Neural cell (in vitro differentiated cells): ENCODE measurements around the gene VSIG10L2. TPM values are rescaled to one million over a fixed set of nuclear protein-coding genes. Genes with fewer than 3 reads are reported as not detected.

Experiments
- H2AFZ ChIP-seq: fragments of 200-600, 300-800 bp; sonication (generic), shearing (Covaris generic); 2 replicates; pipeline ENCODE4 v1.6.0; 2014; ENCODE audit warnings: low read depth, mild to moderate bottlenecking, antibody characterized with exemption, low read length, moderate library complexity
- H3F3A ChIP-seq: fragments of 200-600 bp; shearing (Covaris generic); 2 replicates; pipeline ENCODE4 v1.6.1; 2016; ENCODE audit warnings: mild to moderate bottlenecking, moderate library complexity, mixed read lengths, antibody characterized with exemption, low read length; ENCODE audit not compliant: insufficient read depth, poor library complexity, severe bottlenecking
- H3K27ac ChIP-seq: fragments of 200-600, 300-800 bp; sonication (generic), shearing (Covaris generic); 2 replicates; pipeline ENCODE4 v1.5.1; 2014; ENCODE audit warnings: mild to moderate bottlenecking, low read length, moderate library complexity
- H3K27me3 ChIP-seq: fragments of 300-800, 200-600 bp; sonication (generic), shearing (Covaris generic); 2 replicates; pipeline ENCODE4 v1.6.0; 2014; ENCODE audit warnings: mild to moderate bottlenecking, low read depth, low read length, moderate library complexity; ENCODE audit not compliant: insufficient read depth
- H3K36me3 ChIP-seq: fragments of 300-800, 200-600 bp; sonication (generic), shearing (Covaris generic); 2 replicates; pipeline ENCODE4 v1.5.1; 2014; ENCODE audit warnings: mild to moderate bottlenecking, antibody characterized with exemption, low read length, moderate library complexity; ENCODE audit not compliant: insufficient read depth
- H3K4me2 ChIP-seq: fragments of 300-800, 200-600 bp; sonication (generic), shearing (Covaris generic); 2 replicates; pipeline ENCODE4 v1.6.0; 2014; ENCODE audit warnings: mild to moderate bottlenecking, low read length
- H3K4me3 ChIP-seq: fragments of 300-800, 200-600 bp; sonication (generic), shearing (Covaris generic); 2 replicates; pipeline ENCODE4 v1.5.1; 2014; ENCODE audit warnings: mild to moderate bottlenecking, low read length, moderate library complexity
- H3K79me2 ChIP-seq: fragments of 200-600 bp; shearing (Covaris generic); replicated peaks from 2 replicates; pipeline ENCODE4 v1.6.0; 2014; ENCODE audit warnings: mild to moderate bottlenecking, low read length, moderate library complexity; ENCODE audit not compliant: insufficient read depth
- H3K9ac ChIP-seq: fragments of 300-800, 200-600 bp; sonication (generic), shearing (Covaris generic); 2 replicates; pipeline ENCODE4 v1.6.1; 2016; ENCODE audit warnings: mild to moderate bottlenecking, low read length, mixed read lengths
- H3K9me2 ChIP-seq: fragments of 200-600 bp; shearing (Covaris generic); 2 replicates; pipeline ENCODE4 v1.6.1; 2016; ENCODE audit warnings: mild to moderate bottlenecking, low read length, mixed read lengths; ENCODE audit not compliant: insufficient read depth
- H3K9me3 ChIP-seq: fragments of 200-600, 300-800 bp; sonication (generic), shearing (Covaris generic); 2 replicates; pipeline ENCODE4 v1.6.1; 2016; ENCODE audit warnings: mild to moderate bottlenecking, mixed run types, low read length, moderate library complexity, mixed read lengths
- H4K20me1 ChIP-seq: fragments of 200-600 bp; shearing (Covaris generic); 2 replicates; pipeline ENCODE4 v1.6.1; 2016; ENCODE audit warnings: mild to moderate bottlenecking, mixed run types; ENCODE audit not compliant: insufficient read depth
- CTCF ChIP-seq: fragments of 450-650 bp; IDR thresholded peaks from 2 replicates; pipeline ENCODE4 v1.5.1; 2014; ENCODE audit warnings: antibody characterized with exemption, mild to moderate bottlenecking, moderate library complexity; ENCODE audit not compliant: poor library complexity, severe bottlenecking
- EP300 ChIP-seq: fragments of 450-650 bp; conservative IDR thresholded peaks from 2 replicates; pipeline ENCODE4 v1.6.1; 2014; ENCODE audit warnings: antibody characterized with exemption, mild to moderate bottlenecking, moderate library complexity; ENCODE audit not compliant: poor library complexity, severe bottlenecking
- EZH2 ChIP-seq: fragments of 200-600, 300-800 bp; shearing (Covaris generic), sonication (generic); IDR thresholded peaks from 2 replicates; pipeline ENCODE4 v1.6.1; 2014; ENCODE audit warnings: antibody characterized with exemption, low read length, borderline replicate concordance, mild to moderate bottlenecking; ENCODE audit not compliant: insufficient read depth, poor library complexity, severe bottlenecking
- MXI1 ChIP-seq: fragments of 450-650 bp; conservative IDR thresholded peaks from 2 replicates; pipeline ENCODE4 v1.6.1; 2014; ENCODE audit warnings: antibody characterized with exemption, mild to moderate bottlenecking; ENCODE audit not compliant: poor library complexity, severe bottlenecking
- POLR2AphosphoS5 ChIP-seq: IDR thresholded peaks from 2 replicates; pipeline ENCODE4 v1.6.1; 2012
- RAD21 ChIP-seq: fragments of 450-650 bp; conservative IDR thresholded peaks from 2 replicates; pipeline ENCODE4 v1.6.1; 2014; ENCODE audit warnings: antibody characterized with exemption, mild to moderate bottlenecking, moderate library complexity
- REST ChIP-seq: IDR thresholded peaks from 2 replicates; pipeline ENCODE4 v1.6.1; 2012; ENCODE audit warnings: borderline replicate concordance
- TAF1 ChIP-seq: IDR thresholded peaks from 2 replicates; pipeline ENCODE4 v1.6.1; 2012; ENCODE audit warnings: low read depth
- polyA plus RNA-seq: library from polyadenylated mRNA; depleted of rRNA; stranded (reverse); fragments of >200 nt; gene quantifications from 2 replicates; pipeline ENCODE4 v1.2.3, GENCODE V29; 2014

VSIG10L2 gene
- polyA plus RNA-seq, 1 donor from 2014 or later = not detected

- Histone ChIP-seq H4K20me1 (no peaks in the 10 kb centered on the region), H3K27ac (no peak overlapping the region), H3K9me2 (no peaks in the 10 kb centered on the region), H3K9ac (no peak overlapping the region), H3F3A (no peaks in the 10 kb centered on the region), H3K4me2 (no peak overlapping the region), H3K36me3 (peaks cover 23% of the 10 kb centered on the region), H3K4me3 (no peak overlapping the region), H2AFZ (no peak overlapping the region), H3K9me3 (no peaks in the 10 kb centered on the region), H3K79me2 (no peaks in the 10 kb centered on the region), H3K27me3 (no peaks in the 10 kb centered on the region)
- TF ChIP-seq TAF1 (no peak), CTCF (no peak), RAD21 (no peak), REST (no peak)
These were observed 47.0 kb downstream of the VSIG10L2 start for GRCh38 chr11:125992893-125993292.

GRCh38 chr11:125994509-125994908, 48.7 kb downstream of the VSIG10L2 start:
- H3K36me3 ChIP-seq = peaks cover 23% of the 10 kb centered on the region
- H3K9ac ChIP-seq = no peak overlapping the region
- H3F3A ChIP-seq = no peaks in the 10 kb centered on the region
- H3K79me2 ChIP-seq = no peaks in the 10 kb centered on the region
- H4K20me1 ChIP-seq = no peaks in the 10 kb centered on the region
- no peak overlapping the region for H3K4me2 ChIP-seq
- no peak overlapping the region for H2AFZ ChIP-seq
- H3K9me2 ChIP-seq = no peaks in the 10 kb centered on the region
- no peaks in the 10 kb centered on the region for H3K27me3 ChIP-seq
- H3K27ac ChIP-seq = no peak overlapping the region
- H3K4me3 ChIP-seq = no peak overlapping the region
- no peak for TF ChIP-seq REST
- no peaks in the 10 kb centered on the region for H3K9me3 ChIP-seq

GRCh38 chr11:125995313-125995712, 49.5 kb downstream of the VSIG10L2 start:
- H4K20me1 ChIP-seq = no peaks in the 10 kb centered on the region
- peaks cover 23% of the 10 kb centered on the region for H3K36me3 ChIP-seq
- no peaks in the 10 kb centered on the region for H3K9me2 ChIP-seq
- H3K27me3 ChIP-seq = no peaks in the 10 kb centered on the region
- H3F3A ChIP-seq = no peaks in the 10 kb centered on the region
- H3K9ac ChIP-seq = no peak overlapping the region
- H3K9me3 ChIP-seq = no peaks in the 10 kb centered on the region
- no peaks in the 10 kb centered on the region for H3K79me2 ChIP-seq
- H3K27ac ChIP-seq = no peak overlapping the region
- H2AFZ ChIP-seq = no peak overlapping the region
- no peak overlapping the region for H3K4me3 ChIP-seq
- H3K4me2 ChIP-seq = no peak overlapping the region
- TF ChIP-seq CTCF = no peak
- TF ChIP-seq REST = no peak
- TF ChIP-seq EZH2 = no peak
- no peak for TF ChIP-seq EP300
- TF ChIP-seq MXI1 = no peak
- no peak for TF ChIP-seq POLR2AphosphoS5
